GM21423 (cell line): ENCODE data around the gene LYRM7.

Experiments used
- ATAC-seq: cut with Tn5 transposase; IDR thresholded peaks from one replicate; pipeline ENCODE4 v1.9.1; 2021; ENCODE audit warnings: mild to moderate bottlenecking, moderate library complexity; ENCODE audit not compliant: unreplicated experiment

The LYRM7 gene

GRCh38 chr5:131254741-131255140 lies 84.0 kb downstream of the LYRM7 start:
- no peak for ATAC-seq
